ENCODE measurements around the gene ASCC3.
A peak's percentile ranks its signal among the peaks of the same experiment; 100 is the strongest.
"Not testable (repeated sequence)": the region's sequence is repeated elsewhere in the genome, so short reads cannot be mapped to it uniquely, and the experiment has no call there.

Gene ASCC3

DNA sequence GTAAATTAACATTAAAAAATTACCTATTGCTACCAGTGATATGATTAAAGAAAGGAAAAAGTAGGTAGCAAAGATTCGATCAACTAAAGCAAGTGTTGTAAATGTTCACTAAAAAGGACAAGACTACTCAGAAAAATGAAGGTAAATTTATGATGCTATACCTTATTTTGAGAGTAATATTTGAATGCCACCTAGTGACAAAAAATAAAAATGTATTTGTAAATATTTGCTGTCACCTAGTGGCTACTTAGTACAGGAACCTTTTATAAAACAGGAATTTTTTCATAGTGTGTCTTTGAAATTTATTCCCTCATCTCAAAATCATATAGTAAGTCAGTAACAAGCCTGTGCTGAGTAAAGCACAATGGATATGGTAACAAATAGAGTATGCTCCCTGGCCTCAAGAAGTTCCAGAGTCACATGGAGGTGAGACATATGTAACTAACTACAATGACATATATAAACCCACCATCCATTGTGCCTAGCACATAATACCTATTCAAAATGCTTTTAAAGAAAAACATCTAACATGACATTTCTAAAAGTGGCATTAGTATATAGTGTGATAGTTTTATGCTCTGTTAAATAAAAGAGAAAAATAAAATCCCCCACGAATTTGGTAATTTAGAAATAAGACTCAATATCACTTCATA is 223.3 kb downstream of the ASCC3 start:
- DNase-seq: peak; percentile 50

GRCh38 chr6:100641147-100641546 is 240.0 kb downstream of the ASCC3 start:
- DNase-seq: not testable (repeated sequence)

DNA sequence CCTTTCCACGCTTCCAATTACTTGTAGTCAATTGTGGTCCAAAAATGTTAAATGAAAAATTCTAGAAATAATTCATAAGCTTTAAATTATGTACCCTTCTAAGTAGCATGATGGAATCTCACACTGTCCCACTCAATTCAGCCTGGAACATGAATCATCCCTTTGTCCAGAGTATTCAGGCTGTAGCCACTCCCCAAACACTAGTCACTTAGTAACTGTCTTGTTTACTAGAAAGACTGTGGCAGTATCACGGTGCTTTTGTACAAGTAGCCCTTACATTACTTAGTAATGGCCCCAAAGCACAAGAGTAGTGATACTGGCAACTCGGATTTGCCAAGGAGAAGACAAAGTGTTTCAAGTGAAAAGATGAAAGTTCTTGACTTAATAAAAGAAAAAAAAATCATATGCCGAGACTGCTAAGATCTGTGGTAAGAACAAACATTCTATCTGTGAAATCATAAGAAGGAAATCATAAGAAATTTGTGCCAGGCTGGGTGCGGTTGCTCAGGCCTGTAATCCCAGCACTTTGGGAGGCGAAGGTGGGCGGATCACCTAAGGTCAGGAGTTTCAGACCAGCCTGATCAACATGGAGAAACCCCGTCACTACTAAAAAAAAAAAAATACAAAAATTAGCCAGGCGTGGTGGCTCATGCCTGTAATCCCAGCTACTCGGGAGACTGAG is 247.9 kb downstream of the ASCC3 start:
- DNase-seq: no peak

DNA sequence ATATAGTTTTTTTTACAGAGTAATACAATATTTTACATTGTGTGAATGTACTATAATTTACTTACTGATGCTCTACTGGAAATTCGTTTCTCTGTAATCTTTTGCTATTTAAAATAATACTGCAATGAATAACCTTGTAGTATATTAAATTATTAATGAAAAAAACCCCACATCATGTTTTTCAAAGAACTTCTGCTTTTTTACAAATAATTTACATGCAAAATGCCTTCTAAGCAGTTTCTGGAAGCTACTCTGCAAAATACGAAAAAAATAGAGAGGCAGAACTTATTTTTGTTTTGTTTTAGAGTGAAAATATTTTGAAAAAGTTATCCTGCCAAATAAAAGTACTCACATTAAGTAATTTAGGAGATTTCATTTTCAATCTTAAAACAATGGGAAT is 250.6 kb downstream of the ASCC3 start:
- DNase-seq: no peak

DNA sequence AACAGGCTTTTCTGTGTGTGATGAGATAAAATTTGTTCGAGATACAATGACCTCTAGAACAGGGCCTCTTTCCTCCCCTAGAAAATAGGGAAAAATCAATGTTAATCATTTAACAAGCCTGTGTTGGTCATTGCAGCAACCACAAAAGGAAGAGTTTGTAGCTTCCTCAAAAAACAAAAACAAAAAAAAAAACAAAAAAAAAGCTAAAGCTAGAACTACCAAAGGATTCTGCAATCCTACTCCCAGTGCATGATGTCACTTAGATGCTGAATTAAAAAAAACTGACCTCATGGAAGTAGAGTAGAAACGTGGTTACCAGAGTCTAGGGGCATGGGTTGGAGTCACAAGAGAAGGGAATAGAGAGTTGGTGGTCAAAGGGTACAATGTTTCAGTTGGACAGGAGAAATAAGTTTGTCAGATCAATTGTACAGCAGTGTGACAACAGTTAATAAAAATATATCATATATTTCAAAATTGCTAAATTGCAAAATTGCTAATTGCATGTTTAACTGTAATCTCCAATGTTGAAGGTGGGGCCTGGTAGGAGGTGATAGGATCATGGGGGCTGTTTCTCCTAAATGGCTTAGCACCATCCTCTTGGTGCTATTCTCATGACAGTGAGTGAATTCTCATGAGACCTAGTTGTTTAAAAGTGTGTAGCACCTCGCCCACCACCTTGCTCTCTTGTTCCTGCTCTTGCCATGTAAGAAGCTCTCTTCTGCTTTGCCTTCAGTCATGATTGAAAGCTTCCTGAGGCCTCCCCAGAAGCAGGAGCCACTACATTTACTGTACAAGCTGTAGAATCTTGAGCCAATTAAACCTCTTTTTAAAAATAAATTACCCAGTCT is 253.0 kb downstream of the ASCC3 start:
- no peak for DNase-seq

GRCh38 chr6:100626721-100627120 is 254.4 kb downstream of the ASCC3 start:
- no peak for DNase-seq

- no peak for DNase-seq
Observed at GRCh38 chr6:100622907-100623692, 258.0 kb downstream of the ASCC3 start.

DNA sequence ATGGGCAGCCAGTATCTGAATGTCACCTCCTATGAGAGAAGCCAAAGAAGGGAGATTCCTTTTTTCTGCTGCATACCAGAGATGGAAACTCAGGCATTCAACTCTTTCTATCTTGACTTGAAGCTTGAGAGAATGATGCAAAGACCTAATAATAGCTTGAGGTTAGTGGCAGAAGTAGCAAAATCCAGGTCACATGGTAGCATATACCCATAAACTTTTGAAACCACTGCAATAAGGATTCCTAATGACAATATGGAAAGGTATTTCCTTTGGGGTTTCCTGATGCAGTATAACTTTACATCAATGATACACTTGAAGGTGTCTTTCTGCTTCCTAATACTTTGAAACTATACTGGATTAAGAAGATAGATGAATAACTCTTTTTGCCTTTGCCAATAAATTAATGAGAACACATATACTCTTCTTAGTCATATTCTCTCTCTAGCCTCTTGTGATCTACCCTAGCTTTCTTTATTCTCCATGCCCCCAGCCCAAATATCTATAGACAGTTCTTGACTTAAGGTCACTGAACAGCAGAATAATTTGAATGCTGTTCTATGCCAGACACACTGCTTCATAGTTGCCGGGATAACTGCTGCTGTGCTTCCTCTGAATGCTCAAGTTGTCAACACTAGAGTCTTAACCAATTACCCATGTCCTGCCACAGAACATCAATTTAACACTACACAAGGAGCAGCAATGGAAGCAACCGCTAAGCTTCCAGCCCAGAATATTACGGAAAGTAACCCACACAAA is 260.9 kb downstream of the ASCC3 start:
- no peak for DNase-seq

- no peak for DNase-seq
Observed at GRCh38 chr6:100618351-100618671, 262.8 kb downstream of the ASCC3 start.

GRCh38 chr6:100617633-100618350 is 263.3 kb downstream of the ASCC3 start:
- DNase-seq: no peak

DNA sequence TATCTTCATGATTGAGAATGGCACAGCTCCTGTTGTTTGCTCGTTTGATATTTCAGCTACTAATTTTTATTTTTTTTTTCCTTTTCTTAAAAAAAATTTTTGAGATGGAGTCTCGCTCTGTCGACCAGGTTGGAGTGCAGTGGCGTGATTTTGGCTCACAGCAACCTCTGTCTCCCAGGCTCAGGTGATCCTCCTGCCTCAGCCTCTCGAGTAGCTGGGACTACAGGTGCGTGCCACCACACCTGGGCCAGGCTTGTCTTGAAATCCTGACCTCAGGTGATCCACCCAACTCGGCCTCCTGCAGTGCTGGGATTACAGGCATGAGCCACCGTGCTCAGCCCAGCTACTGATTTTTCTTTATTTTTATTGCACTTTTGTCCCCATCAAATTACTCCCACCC is 266.2 kb downstream of the ASCC3 start:
- no peak for DNase-seq

GRCh38 chr6:100614386-100614785 is 266.7 kb downstream of the ASCC3 start:
- DNase-seq: no peak

DNA sequence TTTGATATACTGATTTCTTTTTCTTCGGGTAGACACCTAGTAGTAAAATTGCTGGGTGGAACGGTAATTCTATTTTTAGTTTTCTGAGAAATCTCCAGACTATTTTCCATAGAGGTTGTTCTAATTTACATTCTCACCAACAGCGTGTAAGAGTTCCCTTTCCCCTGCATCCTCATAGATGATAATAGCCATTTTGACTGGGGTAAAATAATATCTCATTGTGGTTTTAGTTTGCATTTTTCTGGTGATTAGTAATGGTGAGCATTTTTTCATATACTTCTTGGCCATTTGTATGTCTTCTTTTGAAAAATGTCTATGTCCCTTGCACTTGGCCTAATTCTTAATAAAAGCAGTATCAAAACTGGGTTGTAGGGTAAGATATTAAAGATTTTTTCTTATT is 267.5 kb downstream of the ASCC3 start:
- DNase-seq: no peak

DNA sequence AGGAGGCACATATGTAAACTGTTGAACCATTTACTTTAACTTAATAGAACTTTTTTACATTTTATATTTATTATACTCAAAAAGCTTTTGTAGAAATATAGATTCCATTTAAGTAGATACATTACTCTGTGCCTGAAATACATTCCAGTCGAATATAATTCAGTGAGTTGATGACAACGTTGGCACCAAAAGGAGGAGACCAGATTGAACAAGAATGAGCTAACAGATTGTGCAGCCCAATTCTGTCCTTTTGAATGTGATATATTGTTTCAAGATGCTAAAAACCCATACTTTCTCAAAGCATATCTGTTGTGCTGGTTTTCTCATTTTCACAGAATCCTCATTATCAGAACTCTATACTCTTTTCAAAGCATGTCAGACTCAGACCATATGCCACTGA is 269.0 kb downstream of the ASCC3 start:
- no peak for DNase-seq

DNA sequence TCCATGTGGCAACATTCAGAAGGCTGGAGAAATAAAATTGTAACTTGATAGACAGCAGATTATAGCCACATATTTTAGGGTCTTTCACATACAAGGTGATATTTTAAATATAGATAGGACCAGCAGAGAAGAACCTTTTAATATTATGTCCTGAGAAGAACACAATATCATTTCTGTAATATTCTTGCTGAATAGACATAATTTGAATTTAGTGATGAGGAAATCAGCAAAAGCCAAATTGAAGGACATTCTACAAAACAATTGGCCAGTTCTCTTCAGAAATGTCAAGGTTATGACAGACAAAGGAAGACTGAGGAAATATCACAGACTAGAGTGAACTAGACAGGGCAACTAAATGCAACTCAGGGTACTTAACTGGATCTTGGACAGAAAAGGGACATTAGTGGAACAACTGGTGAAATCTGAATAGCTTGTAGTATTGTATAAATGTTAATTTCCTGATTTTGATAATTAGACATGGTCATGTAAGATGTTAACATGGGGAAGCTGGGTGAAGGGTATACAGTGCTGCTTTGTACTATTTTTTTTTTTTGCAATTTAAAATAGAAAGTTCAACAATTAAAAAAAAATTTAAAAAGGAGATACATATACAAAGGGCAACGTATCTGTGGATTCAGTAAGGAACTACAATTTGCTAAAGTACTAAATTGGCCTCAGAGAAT is 281.9 kb downstream of the ASCC3 start:
- DNase-seq: no peak

DNA sequence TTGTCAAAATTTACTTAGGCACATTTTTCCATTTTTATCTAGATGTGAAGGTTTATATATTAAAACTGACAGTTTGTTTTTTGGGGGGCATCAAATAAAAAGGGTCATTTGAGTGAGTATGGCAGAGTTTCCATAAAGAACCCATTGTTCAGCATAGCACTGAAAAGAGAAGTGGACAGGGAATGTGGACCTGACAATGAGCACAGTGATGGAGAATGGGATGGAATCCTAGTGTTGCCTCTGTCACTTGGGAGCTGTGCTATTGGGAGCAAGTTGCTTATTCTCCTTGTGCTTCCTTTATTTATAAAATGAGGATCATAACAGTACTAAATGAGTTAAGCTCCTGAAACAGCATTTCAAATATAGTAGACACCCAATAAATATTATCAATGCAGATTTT is 285.7 kb downstream of the ASCC3 start:
- no peak for DNase-seq

DNA sequence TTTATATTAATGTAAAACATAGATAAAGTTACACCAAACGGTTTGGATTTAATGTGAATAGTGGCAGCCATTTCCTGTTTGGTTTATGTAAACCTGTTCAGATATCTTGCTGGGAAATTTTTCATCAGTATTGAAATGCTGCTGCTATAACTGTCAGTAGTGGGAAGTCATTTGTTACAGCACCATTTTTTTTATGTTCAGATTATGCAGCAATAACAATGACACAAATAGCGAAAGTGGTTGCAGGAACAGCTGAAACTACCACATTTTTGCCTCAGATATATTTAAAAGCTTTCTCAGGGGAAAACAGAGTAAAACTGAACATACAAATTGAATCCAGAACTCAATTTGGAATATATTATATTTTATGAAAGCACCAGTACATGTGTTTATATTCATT is 287.6 kb downstream of the ASCC3 start:
- DNase-seq: peak; percentile 36

GRCh38 chr6:100592929-100593328 is 288.2 kb downstream of the ASCC3 start:
- peak; percentile 98 for DNase-seq

DNA sequence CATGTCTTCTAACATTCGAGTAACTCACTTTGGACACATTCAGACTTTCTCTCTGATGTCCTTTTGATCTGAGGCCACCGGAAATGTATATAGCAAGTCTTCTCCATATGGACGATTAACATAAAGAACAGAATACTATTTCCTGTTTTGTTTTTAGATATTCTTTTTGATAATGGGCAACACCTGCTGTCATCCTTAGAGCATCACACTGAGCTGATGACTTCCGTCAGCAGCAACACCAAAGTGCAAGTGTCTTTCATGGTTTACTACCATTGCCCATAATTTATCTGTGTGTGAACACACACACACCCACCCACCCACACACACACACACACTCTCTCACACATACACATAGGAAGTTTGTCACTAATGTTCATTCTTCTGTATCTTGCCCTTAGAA is 303.7 kb downstream of the ASCC3 start:
- DNase-seq: no peak

DNA sequence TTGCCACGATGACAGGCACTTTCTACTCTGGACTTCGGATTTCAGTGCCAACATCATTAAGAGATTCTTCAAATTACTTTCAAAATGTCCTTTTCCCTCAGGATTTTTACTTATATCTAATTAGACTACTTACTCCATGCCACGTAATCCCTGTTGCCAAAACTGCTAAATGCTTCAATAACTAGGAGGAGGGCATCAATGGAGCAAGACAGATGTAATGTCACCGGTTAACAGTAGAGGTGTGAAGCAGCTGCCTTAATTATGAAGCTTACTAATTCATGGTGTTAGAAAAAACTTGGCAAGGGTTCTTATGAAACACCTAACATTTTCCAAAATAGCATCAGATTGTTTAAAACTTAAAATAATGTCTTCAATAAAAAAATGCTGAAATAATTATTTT is 305.2 kb downstream of the ASCC3 start:
- DNase-seq: no peak

GRCh38 chr6:100574836-100575235 is 306.3 kb downstream of the ASCC3 start:
- DNase-seq: no peak

All from NCI-H1436 (cell line).